Endothelial cell of umbilical vein (primary cell): Measurements from ENCODE around the gene AUTS2.

Experiments used
- POLR2A ChIP-seq: IDR thresholded peaks from 2 replicates; pipeline ENCODE4 v1.6.1; 2012; ENCODE audit warnings: low read depth, mild to moderate bottlenecking, control low read depth, low read length
- POLR2AphosphoS5 ChIP-seq: IDR thresholded peaks from 2 replicates; pipeline ENCODE4 v1.6.1; 2012; ENCODE audit warnings: low read depth, mild to moderate bottlenecking, control low read depth, low read length, moderate library complexity; ENCODE audit not compliant: insufficient read depth
- TF ChIP-seq, protein P1 (sequence below), 2 donors: IDR thresholded peaks; 1 replicate in 1 of 2; 2 replicates in 1 of 2; pipeline ENCODE4 v1.5.1; 2011; ENCODE audit warnings: low read length in 2 of 2, mild to moderate bottlenecking in 2 of 2, moderate library complexity in 2 of 2, control low read depth in 1 of 2, inconsistent platforms in 1 of 2, low read depth in 1 of 2; ENCODE audit not compliant: insufficient read depth in 1 of 2; ENCODE audit errors: extremely low read depth in 1 of 2

DNA sequence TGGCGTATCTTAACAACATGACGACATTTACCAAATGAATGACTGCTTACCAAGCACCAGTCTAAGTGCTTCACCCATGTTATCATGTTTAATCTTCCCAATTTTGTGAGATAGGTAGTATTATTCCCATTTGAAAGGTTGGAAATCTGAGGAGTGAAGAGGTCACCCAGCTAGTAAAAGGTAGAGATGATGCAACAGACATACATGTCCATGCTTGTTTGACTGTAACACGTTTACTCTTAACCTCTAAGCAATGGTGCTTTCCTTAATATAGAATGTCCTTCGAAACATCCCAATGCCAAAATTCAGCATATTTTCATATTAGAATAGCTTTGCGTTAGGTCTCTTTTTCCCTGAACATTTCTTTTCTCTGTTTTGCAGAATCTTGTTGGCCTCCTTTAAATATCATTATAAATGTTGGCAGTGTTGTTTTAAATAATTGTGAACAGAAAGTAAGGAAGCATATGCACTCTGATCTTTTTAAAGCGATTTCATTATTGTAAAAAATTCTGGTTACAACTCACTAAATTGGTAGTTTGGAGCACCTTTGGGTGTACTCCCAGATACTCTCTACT is 722.8 kb downstream of the AUTS2 start:
- TF ChIP-seq, protein P1, sequence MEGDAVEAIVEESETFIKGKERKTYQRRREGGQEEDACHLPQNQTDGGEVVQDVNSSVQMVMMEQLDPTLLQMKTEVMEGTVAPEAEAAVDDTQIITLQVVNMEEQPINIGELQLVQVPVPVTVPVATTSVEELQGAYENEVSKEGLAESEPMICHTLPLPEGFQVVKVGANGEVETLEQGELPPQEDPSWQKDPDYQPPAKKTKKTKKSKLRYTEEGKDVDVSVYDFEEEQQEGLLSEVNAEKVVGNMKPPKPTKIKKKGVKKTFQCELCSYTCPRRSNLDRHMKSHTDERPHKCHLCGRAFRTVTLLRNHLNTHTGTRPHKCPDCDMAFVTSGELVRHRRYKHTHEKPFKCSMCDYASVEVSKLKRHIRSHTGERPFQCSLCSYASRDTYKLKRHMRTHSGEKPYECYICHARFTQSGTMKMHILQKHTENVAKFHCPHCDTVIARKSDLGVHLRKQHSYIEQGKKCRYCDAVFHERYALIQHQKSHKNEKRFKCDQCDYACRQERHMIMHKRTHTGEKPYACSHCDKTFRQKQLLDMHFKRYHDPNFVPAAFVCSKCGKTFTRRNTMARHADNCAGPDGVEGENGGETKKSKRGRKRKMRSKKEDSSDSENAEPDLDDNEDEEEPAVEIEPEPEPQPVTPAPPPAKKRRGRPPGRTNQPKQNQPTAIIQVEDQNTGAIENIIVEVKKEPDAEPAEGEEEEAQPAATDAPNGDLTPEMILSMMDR (IDR thresholded peaks at IDR 0.05; ENCODE audit: extremely low read depth in 1 of 2, insufficient read depth in 1 of 2, low read depth in 1 of 2, low read length in 2 of 2), result no peak
- TF ChIP-seq POLR2AphosphoS5 (no peak), POLR2A (no peak)
